NB4 (cell line): Measurements from ENCODE around the gene C10orf120.

Experiments
- MAX ChIP-seq: IDR thresholded peaks from 2 replicates; pipeline ENCODE4 v1.6.1; 2011; ENCODE audit warnings: low read depth, low read length
- MYC ChIP-seq: IDR thresholded peaks from 2 replicates; pipeline ENCODE4 v1.6.1; 2011; ENCODE audit warnings: low read depth, low read length
- POLR2A ChIP-seq: IDR thresholded peaks from 2 replicates; pipeline ENCODE4 v1.6.1; 2011; ENCODE audit warnings: mild to moderate bottlenecking; ENCODE audit not compliant: insufficient read length; ENCODE audit errors: extremely low read depth
- TF ChIP-seq, protein P1 (sequence below): IDR thresholded peaks from one replicate; pipeline ENCODE4 v1.5.1; 2012; ENCODE audit warnings: low read depth, low read length

GRCh38 chr10:122707535-122707934 is 7.9 kb upstream of the C10orf120 start:
- TF ChIP-seq POLR2A (no peak), MYC (no peak), MAX (no peak)
- TF ChIP-seq, protein P1, sequence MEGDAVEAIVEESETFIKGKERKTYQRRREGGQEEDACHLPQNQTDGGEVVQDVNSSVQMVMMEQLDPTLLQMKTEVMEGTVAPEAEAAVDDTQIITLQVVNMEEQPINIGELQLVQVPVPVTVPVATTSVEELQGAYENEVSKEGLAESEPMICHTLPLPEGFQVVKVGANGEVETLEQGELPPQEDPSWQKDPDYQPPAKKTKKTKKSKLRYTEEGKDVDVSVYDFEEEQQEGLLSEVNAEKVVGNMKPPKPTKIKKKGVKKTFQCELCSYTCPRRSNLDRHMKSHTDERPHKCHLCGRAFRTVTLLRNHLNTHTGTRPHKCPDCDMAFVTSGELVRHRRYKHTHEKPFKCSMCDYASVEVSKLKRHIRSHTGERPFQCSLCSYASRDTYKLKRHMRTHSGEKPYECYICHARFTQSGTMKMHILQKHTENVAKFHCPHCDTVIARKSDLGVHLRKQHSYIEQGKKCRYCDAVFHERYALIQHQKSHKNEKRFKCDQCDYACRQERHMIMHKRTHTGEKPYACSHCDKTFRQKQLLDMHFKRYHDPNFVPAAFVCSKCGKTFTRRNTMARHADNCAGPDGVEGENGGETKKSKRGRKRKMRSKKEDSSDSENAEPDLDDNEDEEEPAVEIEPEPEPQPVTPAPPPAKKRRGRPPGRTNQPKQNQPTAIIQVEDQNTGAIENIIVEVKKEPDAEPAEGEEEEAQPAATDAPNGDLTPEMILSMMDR = no peak
